Sigmoid colon (tissue), 7 donors: ENCODE results near the gene DTWD1. TPM values are rescaled to one million over a fixed set of nuclear protein-coding genes. Genes with fewer than 3 reads are reported as not detected.

ENCODE experiments used
- polyA plus RNA-seq, 3 donors: library from polyadenylated mRNA; stranded (reverse); fragments of 200-250 nt; gene quantifications; one replicate each; pipeline ENCODE4 v1.2.3, GENCODE V29; 2013
- total RNA-seq, 4 donors: library from RNA; depleted of rRNA; stranded (reverse); fragments of >200 nt; gene quantifications; one replicate each; pipeline ENCODE4 v1.1.0, GENCODE V29; 2016
- donor health status: healthy with polysubstance abuse.
- donor health status: Bipolar disorder and iron deficiency.
- donor health status: healthy.

The DTWD1 gene
- total and polyA plus RNA-seq, 7 donors, result 10.6 to 39.8 (median 22.7) TPM

Other genes with a start within 250 kb of the DTWD1 start
- 100 to 1,000 TPM; 105 to 133 (median 110) TPM for gene FGF7, start 197.8 kb upstream of the DTWD1 start, total RNA-seq
- 10 to 100 TPM in 2 of 3 donors, 1 to 10 TPM in 1; 5.1 to 15.6 (median 11.9) TPM for gene FGF7, start 197.8 kb upstream of the DTWD1 start, polyA plus RNA-seq
- gene FAM227B, start 230 bp upstream of the DTWD1 start, total RNA-seq, result 10 to 100 TPM; 11.1 to 21.1 (median 15.0) TPM
- gene FAM227B, start 230 bp upstream of the DTWD1 start, polyA plus RNA-seq, result 1 to 10 TPM; 1.8 to 4.8 (median 2.9) TPM